Stimulated activated CD4-positive, alpha-beta T cell treated with anti-CD3 and anti-CD28 coated beads, Interleukin-1b, Interleukin-23, amount 100 ng/mL, for 4 hours (primary cell): ENCODE data around the gene PCSK1.
"Not testable (repeated sequence)": the region's sequence is repeated elsewhere in the genome, so short reads cannot be mapped to it uniquely, and the experiment has no call there.

Experiments used
- DNase-seq, 2 donors: peaks; one replicate each; pipeline ENCODE4 v3.0.0-alpha.2; 2020; ENCODE audit warnings: low read depth in 2 of 2

Gene PCSK1

DNA sequence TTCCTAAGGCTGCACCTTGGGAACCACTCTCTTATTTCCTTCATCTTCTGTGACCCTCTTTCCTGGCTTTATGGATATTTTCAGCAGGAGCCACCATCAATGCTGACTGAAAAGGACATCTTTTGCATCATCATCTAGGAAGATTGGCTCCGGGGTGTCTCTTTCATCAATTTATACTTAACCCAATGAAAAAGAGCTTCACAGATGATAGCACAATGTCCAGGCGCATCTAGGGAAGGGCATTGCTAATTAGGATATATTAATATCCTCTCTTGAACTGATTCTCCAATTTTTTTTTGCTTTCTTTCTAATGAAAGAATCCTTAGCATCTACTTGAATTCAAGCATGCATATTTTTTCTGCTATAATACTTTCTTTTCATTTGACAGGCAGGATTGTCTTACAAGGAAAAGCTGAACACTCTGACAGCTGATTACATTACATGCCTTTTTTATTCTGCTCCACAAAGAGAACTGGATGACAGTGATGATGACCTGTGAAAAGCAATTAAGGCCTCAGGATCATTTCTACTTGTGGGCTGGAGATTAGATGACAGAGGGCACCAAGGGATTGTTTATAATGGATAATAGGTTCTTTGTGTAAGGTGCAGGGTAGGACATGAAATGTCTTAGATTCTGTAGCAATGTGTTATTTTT, 60.2 kb downstream of the PCSK1 start:
- DNase-seq = no peak

DNA sequence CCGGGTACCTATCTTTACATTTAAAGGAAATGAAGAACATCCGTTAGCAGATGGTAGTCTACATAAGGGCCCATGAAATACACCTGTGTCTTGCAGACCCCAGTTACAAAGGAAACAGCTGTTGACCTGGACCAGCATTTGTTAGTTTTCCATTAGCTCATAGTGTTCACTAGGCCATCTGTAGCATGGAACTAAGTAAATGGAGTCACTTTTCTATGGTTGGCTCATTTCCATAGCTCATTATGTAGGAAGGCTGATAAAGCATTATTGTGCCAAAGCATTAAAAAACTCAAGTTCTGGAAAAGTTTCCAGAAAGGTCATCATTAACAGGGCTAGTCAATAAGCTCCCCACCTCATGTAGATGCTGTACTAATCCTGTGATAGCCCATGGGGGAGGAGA, 62.1 kb downstream of the PCSK1 start:
- DNase-seq = no peak

DNA sequence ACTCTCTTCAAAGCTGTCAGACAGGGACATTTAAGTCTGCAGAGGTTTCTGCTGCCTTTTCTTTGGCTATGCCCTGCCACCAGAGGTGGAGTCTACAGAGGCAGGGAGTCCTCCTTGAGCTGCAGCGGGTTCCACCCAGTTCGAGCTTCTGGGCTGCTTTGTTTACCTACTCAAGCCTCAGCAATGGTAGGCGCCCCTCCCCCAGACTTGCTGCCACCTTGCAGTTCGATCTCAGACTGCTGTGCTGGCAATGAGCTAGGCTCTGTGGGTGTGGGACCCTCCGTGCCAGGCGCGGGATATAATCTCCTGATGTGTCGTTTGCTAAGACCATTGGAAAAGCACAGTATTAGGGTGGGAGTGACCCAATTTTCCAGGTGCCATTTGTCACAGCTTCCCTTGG, 65.7 kb downstream of the PCSK1 start:
- DNase-seq = not testable (repeated sequence)

DNA sequence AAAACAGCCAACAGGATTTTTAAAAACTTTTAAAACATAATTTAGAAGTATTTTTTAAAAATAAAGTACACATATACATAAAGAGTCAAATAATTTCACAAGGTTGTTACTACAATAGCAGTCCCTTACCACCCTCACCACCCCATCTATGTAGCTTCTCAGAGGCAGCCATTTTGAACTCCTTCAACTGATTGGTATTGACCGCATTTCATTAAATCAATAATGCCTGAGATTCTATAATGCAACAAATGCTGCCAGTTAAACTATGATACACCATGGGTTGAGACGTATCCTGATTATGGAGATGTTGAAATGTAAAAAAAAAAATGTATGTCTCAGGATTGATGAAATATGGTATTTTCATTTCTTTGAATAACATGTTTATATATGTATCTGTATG, 78.8 kb downstream of the PCSK1 start:
- no peak for DNase-seq

DNA sequence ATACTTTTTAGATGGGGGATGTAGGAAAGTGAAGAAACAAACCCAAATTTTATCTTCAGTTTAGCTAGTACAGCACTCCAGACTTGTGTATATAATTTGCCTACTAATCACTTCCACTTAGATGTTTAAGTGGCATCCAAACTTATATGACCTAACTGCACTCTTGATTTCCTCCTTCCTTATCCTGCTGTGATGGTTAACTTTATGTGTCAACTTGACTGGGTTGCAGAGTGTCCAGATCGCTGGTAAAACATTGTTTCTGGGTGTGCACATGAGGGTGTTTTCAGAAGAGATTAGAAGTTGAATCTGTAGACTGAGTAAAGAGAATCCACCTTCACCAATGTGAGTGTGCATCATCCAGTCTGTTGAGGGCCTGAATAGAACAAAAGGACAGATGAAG, 79.8 kb downstream of the PCSK1 start:
- DNase-seq = no peak

DNA sequence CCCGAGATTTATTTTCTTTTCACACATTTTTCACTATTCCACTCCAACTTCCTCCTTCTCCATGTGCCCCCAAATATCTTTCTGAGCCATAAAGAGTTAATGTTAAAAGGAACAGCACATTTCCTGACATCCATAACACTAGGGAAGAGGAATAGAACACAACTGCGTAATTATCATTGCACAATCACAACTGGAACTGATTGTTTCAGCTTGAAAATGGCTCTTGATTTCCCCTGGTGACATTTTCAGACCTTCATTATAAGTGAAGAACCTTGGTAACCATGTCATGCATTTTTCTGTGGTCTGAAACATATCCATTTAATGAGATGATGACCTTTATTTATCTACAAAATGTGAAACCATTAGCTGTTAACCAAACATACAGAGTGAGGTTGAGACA, 82.4 kb downstream of the PCSK1 start:
- no peak for DNase-seq

DNA sequence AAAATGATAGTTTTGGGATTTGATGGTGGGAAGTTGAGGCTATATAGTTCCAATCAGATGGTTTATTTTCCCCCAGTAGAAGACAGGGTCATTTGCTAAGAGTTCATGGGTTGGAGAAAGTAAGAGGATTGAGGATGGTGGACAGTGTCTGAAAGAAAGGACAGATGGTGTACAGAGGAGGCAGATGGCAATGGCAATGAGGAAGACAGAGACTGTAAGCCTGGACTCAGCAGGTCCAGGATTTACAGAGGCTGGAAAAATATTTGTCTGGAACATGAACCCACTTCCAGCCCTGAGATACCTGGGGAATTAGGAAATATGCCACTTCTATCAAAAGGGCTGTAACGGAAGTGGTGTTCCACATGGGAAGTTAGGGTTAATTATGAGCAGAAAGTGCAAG, 84.5 kb downstream of the PCSK1 start:
- no peak for DNase-seq

DNA sequence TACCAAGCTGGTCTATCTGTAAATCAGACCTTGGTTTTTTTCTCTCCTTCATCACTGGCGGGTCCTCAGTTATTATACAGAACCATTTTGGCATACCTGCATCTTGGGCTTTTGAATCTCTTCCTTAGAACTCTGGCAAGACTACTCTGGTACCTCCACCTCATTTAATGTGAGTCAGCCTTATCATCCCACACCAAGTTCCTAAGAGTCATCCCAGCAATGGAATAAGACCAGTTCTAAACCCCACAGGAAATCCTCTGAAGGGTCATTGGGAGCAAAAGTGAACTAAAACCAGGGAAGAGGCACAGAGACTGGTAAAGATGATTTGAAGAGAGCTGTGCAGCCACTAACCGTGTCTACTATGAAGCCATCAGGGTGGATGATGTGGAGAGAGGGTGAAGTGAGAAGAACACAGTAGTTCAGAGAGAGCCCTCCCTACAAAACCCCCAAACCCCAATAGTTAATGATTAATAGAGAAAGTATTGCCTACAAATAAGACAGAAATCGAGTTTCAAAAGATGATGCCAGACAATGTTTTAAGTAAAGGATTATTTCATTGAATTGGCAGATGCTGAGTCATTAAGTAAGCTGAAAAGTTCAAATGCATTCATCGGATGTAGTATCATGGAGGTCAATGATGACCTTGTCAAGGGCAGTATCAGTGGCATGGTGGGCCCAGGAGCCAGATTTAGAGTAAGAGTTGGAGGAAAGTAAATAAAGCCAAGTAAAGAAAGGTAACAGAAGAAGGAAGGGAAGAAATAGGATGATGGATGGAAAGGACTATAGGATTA, 85.4 kb downstream of the PCSK1 start:
- DNase-seq = no peak

DNA sequence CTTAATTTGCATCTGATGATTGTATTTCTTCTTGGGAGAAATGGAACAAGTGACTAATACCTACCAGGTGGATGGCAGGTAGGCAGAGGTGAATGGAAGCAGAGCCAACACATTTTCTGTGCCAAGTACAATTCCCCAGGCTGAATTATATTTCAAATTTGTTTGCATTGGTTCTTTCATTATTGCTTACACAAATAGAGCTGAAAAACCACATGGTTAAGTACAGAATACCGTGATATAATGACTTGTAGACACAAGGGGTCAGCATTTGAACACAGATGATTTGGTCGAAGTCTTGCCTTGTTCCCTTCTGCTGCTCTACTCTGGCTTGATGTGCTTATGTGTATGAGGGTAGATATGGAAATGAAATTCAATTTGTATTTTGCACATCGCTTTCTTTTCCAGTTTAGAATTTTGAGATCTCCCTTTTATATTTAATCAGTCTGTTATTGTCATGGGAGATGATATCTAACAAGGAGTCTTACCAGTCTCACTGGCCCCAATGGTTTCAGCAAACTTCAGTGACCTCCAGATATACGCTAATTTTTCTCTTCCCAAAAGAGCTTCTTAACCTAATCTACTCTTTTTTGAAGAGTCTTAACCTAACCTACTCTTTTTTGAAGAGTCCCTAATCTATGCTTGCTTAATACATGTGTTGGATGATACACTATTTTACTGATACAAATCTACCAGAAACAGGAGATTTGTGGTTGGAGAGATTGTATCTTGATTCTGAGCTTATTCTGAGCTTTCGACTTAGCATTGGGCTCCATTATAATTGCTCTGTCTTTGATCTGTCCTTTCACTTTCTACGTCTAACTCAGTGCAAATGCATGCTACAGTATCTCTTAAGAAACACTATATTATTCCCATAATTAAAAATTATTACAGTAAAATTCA, 88.1 kb downstream of the PCSK1 start:
- DNase-seq = peak in 1 of 2 donors; percentile 32

DNA sequence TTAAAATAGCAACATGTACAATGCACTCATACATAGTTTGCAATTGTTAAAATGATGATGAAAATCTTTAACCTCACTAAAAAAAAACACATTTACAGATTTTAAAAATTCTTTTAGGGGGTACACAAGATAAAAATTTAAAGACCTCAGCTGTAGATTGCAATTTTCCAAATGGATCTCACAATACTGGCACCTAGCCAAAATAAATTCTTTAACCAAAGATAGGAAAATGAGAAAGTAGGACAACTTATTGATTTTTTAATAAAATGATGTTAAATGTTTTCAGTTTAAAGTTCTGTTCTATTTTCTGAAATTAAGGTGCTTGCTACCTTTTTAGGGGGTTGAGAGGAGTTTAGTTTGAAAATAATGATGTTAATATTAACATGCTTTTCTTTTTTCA, 90.0 kb downstream of the PCSK1 start:
- no peak for DNase-seq

DNA sequence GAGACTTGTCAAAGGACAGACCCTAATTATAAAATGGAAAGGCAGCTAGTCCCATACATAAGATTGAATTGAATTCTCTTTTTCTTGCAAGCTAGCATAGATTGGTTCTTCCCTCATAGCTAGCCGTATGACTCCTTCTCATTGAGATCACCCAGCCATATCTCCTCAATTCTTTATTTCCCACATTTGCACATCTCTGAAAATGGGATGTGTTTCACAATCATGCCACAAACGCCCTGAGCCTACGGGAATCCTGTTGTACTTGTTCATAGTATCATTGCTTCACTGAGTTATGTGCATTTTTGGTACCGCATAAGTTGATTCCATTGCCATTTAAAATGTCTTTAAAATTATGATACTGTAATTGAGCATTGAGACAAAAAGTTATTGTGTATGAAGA, 90.5 kb downstream of the PCSK1 start:
- DNase-seq = no peak
